Thyroid gland (tissue), 4 donors: ENCODE measurements around the gene LEPR. TPM values are rescaled to one million over a fixed set of nuclear protein-coding genes. Genes with fewer than 3 reads are reported as not detected.
"Not testable (repeated sequence)": the region's sequence is repeated elsewhere in the genome, so short reads cannot be mapped to it uniquely, and the experiment has no call there.

Source experiments
- DNase-seq, 2 donors: peaks; one replicate each; pipeline ENCODE4 v3.0.0-alpha.2; 2019
- H3K27ac ChIP-seq, 3 donors: fragments of 200-600 bp; sonication (generic); 1 replicate in 2 of 3; 2 replicates in 1 of 3; pipeline ENCODE4 v1.5.1; 2016 to 2019; ENCODE audit warnings: mild to moderate bottlenecking in 1 of 3, moderate library complexity in 1 of 3
- H3K27me3 ChIP-seq: fragments of 200-600 bp; sonication (generic); one replicate; pipeline ENCODE4 v1.5.1; 2019
- H3K36me3 ChIP-seq, 2 donors: fragments of 200-600 bp; sonication (generic); one replicate each; pipeline ENCODE4 v1.5.1; 2016 to 2019
- H3K4me1 ChIP-seq, 2 donors: fragments of 200-600 bp; sonication (generic); one replicate each; pipeline ENCODE4 v1.5.1; 2017 to 2019
- H3K4me3 ChIP-seq, 3 donors: fragments of 200-600 bp; sonication (generic); replicated peaks in 1 of 3; 1 replicate in 2 of 3; 2 replicates in 1 of 3; pipeline ENCODE4 v1.5.1; 2016; ENCODE audit warnings: mild to moderate bottlenecking in 1 of 3
- H3K9me3 ChIP-seq: fragments of 200-600 bp; sonication (generic); one replicate; pipeline ENCODE4 v1.5.1; 2017
- CTCF ChIP-seq, 6 experiments: fragments of 200-600 bp in 3 of 6; fragments of 450-650 bp in 3 of 6; sonication (generic) in 3 of 6; IDR thresholded peaks; one replicate each; pipeline ENCODE4 v1.5.1; 2016 to 2019; ENCODE audit warnings: antibody characterized with exemption in 6 of 6, mild to moderate bottlenecking in 2 of 6, inconsistent platforms in 1 of 6, moderate library complexity in 1 of 6
- POLR2A ChIP-seq, 2 donors: fragments of 450-650 bp; IDR thresholded peaks; one replicate each; pipeline ENCODE4 v1.6.1; 2017; ENCODE audit warnings: antibody characterized with exemption in 2 of 2, mild to moderate bottlenecking in 2 of 2, moderate library complexity in 1 of 2
- WGBS, 2 donors: methylation state at CpG; one replicate each; pipeline ENCODE4 v1.1.5; 2017; 5-methylcytosine and 5-hydroxymethylcytosine counted together
- intact Hi-C: fragments of 100-400 bp; cut with DNase I; formaldehyde crosslinking; loops from one replicate; pipeline ENCODE4 v1.15.1; 2023
- total RNA-seq, 4 donors: library from RNA; depleted of rRNA; stranded (reverse); fragments of >200 nt; gene quantifications; one replicate each; pipeline ENCODE4 v1.2.3, GENCODE V29; 2016

LEPR gene
- total RNA-seq, 4 donors from 2014 or later: 11.4 to 80.4 (median 17.5) TPM

GRCh38 chr1:65449214-65449823 lies 28.9 kb downstream of the LEPR start:
- intact Hi-C loops: no loop called here
- H3K9me3 ChIP-seq: no peaks in the 10 kb centered on the region
- WGBS, 2 donors: 81 to 87% methylated on average over 4 of the region's 4 CpGs
- no peak overlapping the region for H3K27ac ChIP-seq
- DNase-seq: no peak
- no peaks in the 10 kb centered on the region for H3K36me3 ChIP-seq
- no peak overlapping the region for H3K4me3 ChIP-seq
- no peaks in the 10 kb centered on the region for H3K27me3 ChIP-seq
- H3K4me1 ChIP-seq: no peaks in the 10 kb centered on the region
- TF ChIP-seq CTCF (IDR thresholded peaks at IDR 0.05): no peak
- no peak for TF ChIP-seq POLR2A (IDR thresholded peaks at IDR 0.05)

- H3K27me3 ChIP-seq, DNase-seq, H3K4me1 ChIP-seq, H3K27ac ChIP-seq, H3K36me3 ChIP-seq, H3K9me3 ChIP-seq, intact Hi-C loops, H3K4me3 ChIP-seq: not testable (repeated sequence)
- 79 to 94% methylated on average over 2 to 8 of the region's 10 CpGs for WGBS, 2 donors
These were observed 35.2 kb downstream of the LEPR start for GRCh38 chr1:65455678-65456077.

GRCh38 chr1:65456481-65456880 lies 36.0 kb downstream of the LEPR start:
- Histone ChIP-seq H3K4me3 (no peak overlapping the region), H3K4me1 (no peaks in the 10 kb centered on the region), H3K27me3 (no peaks in the 10 kb centered on the region), H3K27ac (no peak overlapping the region), H3K36me3 (no peaks in the 10 kb centered on the region), H3K9me3 (no peaks in the 10 kb centered on the region)
- DNase-seq: no peak
- TF ChIP-seq POLR2A (IDR thresholded peaks at IDR 0.05) (no peak), CTCF (IDR thresholded peaks at IDR 0.05) (no peak)
- intact Hi-C loops: no loop called here

GRCh38 chr1:65457868-65458267 lies 37.4 kb downstream of the LEPR start:
- H3K27me3 ChIP-seq: no peaks in the 10 kb centered on the region
- no peaks in the 10 kb centered on the region for H3K9me3 ChIP-seq
- DNase-seq: no peak
- intact Hi-C loops: no loop called here
- H3K4me1 ChIP-seq: no peaks in the 10 kb centered on the region
- no peak overlapping the region for H3K4me3 ChIP-seq
- no peak for TF ChIP-seq POLR2A (IDR thresholded peaks at IDR 0.05)
- TF ChIP-seq CTCF (IDR thresholded peaks at IDR 0.05): no peak
- no peak overlapping the region for H3K27ac ChIP-seq
- H3K36me3 ChIP-seq: no peaks in the 10 kb centered on the region

- TF ChIP-seq CTCF (IDR thresholded peaks at IDR 0.05): no peak
- TF ChIP-seq POLR2A (IDR thresholded peaks at IDR 0.05): no peak
- no peak overlapping the region for H3K27ac ChIP-seq
- no peaks in the 10 kb centered on the region for H3K4me1 ChIP-seq
- H3K4me3 ChIP-seq: no peak overlapping the region
- H3K36me3 ChIP-seq: no peaks in the 10 kb centered on the region
- no peaks in the 10 kb centered on the region for H3K9me3 ChIP-seq
- 76 to 91% methylated on average over 2 of the region's 2 CpGs for WGBS, 2 donors
- no peak for DNase-seq
- H3K27me3 ChIP-seq: no peaks in the 10 kb centered on the region
- intact Hi-C loops: no loop called here
These were observed 38.4 kb downstream of the LEPR start for GRCh38 chr1:65458730-65459396.
